GM18873 (cell line): ENCODE data around the gene OR8H1.

Source experiments
- ATAC-seq: cut with Tn5 transposase; IDR thresholded peaks from one replicate; pipeline ENCODE4 v1.9.1; 2021; ENCODE audit warnings: mild to moderate bottlenecking, moderate library complexity, moderate number of reproducible peaks; ENCODE audit not compliant: unreplicated experiment, low FRiP score

OR8H1 gene

GRCh38 chr11:56292154-56292553 lies at the start of gene OR8H1:
TSS of gene OR8H1 (minus strand) at chr11:56292254. CDS start at chr11:56291062, 1,192 bp downstream.
- no peak for ATAC-seq

DNA sequence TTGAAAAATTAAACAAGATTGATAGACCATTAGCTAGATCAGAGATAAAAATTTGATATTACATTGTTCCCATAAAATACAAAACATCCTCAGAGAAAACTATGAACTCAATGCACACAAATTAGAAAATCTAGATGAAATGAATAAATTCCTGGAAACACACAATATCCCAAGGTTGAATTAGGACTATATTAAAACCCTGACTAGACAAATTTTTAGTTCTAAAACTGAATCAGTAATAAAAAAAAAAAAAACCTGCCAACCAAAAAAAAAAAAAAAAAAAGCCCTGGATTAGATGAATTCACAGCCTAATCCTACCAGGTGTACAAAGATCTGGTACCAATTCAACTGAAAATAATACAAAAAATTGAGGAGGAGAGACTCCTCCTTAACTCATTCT lies 48.2 kb upstream of the OR8H1 start:
- ATAC-seq: no peak

DNA sequence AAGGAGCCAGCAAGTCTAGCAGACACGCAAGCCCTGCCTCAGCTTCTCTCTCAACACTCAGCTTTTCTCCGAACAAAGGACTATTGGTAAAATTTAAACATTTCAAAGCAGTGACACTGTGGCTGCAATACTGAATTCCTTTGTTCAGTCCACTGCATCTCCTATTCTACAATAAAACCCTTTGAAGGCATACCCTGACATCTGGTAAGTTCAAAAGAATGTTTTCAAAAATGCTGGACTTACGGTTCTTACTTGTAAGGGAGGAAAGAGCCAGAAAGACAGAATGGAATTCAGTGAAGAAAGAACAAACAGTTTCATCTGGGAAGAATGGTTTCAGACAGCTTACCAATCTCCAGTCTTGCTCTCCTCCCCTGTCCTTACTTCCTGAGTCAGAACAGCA lies 41.1 kb upstream of the OR8H1 start:
- ATAC-seq: no peak

- ATAC-seq: no peak
These were observed 39.9 kb upstream of the OR8H1 start for GRCh38 chr11:56331861-56332491.

DNA sequence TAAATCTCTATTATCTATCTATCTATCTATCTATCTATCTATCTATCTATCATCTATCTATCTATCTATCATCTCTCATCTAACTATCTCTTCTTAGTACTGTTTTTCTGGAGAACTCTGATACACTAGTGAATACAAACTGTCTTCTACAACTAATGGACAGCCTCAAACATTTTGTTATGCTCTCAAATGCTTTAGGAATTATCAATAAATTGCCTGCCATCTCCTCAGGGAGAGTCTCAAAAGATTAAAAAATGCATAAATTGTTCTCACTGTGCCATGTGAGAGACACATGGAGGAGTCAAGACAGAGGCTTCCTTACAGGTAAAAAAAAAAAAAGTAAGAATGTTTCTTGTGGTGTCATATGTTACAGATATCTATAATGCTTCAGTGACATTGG lies 22.8 kb upstream of the OR8H1 start, which contains the start of gene OR8K3:
Gene OR8K3, plus strand, starts transcription at position 301 of the 400 bp plus-strand sequence. CDS start 3,163 bp downstream, outside the sequence.
- no peak for ATAC-seq

- ATAC-seq: no peak
These were observed 15.8 kb upstream of the OR8H1 start for GRCh38 chr11:56307836-56308235.

DNA sequence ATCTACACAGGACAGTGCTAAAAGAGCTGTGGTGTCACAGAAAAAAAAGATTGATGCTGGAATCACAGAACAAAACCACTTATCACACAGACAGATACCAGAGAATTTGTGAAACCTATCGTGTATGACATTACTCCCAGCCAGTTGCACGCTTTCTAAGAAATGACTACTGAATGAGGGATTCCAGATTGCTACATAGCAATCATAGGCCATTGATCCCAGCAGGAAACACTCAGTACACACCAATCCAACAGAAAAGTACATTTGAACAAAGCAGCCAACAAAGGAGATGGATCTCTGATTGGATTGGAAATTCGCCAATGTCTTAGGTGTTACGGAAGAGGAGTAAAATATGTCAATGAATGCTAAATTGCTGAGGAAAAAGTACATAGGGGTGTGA lies 4.8 kb upstream of the OR8H1 start:
- ATAC-seq: no peak

- no peak for ATAC-seq
These were observed 18.2 kb downstream of the OR8H1 start, which contains the start of gene OR5T1 for GRCh38 chr11:56273854-56274253. TSS of gene OR5T1 (plus strand) at chr11:56274154. CDS start at chr11:56275639, 1,485 bp downstream.

DNA sequence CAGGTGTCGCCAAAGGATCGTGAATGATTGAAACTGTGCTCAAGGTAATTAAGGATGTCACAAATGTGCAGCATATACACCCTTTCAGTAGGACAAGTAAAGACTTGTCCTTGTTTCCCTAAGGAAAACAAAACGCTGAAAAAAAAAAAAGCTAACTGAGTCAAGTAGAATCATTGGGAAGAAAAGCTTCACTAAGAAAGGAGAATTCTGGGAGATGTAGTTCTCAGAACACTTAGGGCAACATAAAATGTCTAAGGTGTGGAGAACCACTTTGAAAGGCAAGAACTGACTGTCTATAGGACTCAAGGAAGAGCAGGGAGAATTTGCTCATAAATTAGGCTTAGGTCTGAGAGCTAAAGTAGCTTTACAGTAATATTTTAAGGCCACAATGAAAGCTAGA lies 21.0 kb downstream of the OR8H1 start:
- ATAC-seq: no peak

GRCh38 chr11:56251954-56252353 lies 40.1 kb downstream of the OR8H1 start, which contains the start of gene OR5T3:
TSS of gene OR5T3 (plus strand) at chr11:56252254. CDS start at chr11:56252254, 0 bp downstream.
- ATAC-seq: no peak
